Kasumi-1 (cell line): ENCODE measurements around the gene CD80.
A peak's percentile ranks its signal among the peaks of the same experiment; 100 is the strongest.
"Not testable (repeated sequence)": the region's sequence is repeated elsewhere in the genome, so short reads cannot be mapped to it uniquely, and the experiment has no call there.

ENCODE experiments used
- DNase-seq, 2 experiments: peaks; one replicate each; lab custom pipeline; 2025; lab: John Stamatoyannopoulos, UW

Gene CD80

DNA sequence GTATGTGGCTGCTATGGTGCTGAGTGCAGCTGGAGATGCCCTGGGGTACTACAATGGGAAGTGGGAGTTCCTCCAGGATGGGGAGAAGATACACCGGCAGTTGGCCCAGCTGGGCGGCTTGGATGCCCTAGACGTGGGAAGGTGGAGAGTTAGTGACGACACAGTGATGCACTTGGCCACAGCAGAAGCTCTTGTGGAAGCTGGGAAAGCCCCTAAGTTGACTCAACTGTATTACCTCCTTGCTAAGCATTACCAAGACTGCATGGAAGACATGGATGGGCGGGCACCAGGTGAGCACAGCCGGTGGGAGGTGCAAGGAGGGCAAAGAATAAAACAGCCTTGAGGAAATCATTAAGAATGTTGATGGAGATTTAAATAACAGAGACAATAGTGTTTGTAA, 22.8 kb upstream of the CD80 start:
- no peak for DNase-seq

DNA sequence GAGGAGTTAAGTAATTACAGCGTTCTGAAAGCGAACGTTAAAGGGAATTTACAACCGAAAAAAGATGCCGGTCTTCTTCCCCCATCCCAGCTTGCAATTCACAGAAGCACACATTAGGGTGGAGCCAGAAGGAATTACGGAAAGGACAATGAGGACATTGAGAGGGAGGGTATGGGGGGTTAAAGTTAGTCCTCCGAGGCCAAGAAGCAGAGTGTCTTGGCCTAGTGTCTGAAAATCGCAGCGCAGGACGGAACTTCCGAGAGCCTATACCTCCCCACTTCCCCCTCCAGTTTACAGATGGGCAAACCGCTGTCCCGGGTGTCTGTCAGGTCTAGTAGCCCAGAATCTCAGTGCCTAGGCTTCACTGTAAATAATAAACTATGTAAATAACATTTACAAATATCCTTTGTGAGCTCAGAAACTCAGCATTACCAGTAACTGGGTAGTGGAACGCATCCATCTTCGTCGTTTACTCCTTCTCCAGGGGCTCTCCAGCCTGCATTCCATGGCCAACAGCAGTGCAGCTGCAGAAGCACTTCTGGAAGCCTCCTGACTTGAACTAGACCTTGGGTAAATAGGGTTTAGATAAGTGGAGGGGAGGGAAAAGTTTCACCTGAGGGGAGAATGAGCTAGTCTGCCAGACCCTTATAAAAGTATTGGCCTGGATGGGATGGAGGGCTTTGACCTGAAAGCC, 20.8 kb upstream of the CD80 start:
- peak; percentile 49 to 50 for DNase-seq

DNA sequence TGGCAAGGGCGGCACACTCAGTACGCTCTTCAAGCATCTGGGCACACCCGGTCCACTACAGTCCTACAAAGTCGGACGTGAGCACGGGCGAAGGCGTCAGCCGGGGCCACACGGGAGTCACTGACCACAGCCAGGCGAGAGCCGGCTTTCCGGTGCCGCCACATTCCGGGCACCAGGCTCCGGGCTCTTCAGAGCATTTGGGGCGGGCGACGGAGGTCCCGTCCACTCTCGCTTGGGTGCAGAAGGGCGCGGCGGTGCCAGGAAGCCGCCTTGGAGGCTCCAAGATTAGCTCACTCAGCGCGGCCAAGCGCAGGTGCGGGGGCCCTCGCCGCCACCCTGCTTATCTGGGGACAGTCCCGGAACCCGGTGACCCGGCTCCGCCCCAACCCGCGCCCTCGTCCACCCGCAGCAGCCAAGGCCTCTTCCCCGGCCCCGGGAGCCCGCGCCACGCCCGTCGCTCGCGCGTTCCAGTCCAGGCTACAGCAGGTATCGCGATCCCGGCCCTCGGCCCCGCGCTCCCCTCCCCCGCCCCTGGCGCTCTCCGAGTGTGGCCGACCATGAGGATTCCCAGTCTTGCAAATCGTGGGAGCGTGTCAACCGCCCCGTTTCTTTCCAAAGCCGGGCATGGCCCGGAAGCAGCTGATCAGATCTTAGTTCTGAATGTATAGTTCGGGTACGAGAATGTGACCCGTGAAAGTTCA, 20.1 kb upstream of the CD80 start, which contains the start of gene ADPRH:
TSS of gene ADPRH (plus strand) at position 127 of the 701 bp plus-strand sequence. CDS start 2,678 bp downstream, outside the sequence.
- peak in 1 of 2 experiments; percentile 44 for DNase-seq

DNA sequence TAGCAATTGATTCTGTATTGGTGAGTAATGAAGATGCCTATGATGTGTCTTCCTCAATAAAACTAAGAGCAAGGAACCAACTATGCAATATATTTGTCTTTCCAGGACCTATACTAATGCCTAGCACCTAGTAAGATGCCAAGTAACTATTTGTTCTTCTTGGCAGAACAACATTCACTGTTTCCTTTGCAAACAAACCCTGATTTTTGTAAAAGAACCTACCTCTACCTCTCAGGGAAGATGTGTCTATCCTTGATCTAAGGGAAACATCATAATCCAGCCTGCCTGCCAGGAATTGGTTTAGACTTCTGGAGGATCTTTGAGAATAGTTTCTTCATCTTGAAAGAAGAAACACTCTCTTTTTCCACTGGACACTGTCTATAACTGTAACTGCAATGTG, 16.1 kb upstream of the CD80 start:
- no peak for DNase-seq

DNA sequence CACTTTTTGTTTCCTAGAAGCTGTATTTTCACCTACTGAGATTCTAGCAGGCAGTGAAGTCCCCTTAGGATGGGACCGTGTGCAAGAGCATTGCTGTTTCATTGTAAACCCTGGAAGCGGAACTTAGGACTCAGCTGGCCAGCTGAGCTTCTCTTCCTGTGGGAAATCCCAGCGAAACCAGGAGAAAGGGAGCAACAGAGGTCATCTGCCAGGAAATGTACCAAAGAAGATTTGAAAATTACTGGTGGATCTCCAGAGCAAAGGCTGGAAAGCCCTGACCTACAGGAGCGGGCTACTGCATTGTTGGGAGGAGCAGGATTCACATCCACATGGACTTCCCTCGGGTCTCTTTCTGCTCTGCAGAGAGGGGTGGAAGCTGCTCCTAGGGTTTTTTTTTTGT, 12.3 kb upstream of the CD80 start:
- no peak for DNase-seq

DNA sequence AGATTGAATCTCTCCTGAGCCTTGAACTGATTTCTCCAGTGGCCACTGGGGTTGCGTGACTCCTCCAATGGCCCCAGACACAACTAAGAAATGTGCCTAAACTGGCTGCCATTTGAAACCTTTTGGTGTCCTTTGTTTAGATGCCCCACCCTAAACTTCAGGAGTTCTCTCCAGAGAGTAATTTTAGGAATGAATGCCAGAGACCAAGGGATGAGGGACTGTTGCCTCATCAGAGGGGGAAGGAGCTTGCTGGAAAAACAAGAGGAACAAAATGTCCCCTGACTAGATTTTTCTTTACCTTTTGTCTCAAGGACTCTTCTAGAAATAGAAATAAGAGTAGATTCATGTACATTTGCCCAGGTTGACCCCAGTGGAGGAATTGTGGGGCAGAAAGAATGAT, 11.8 kb upstream of the CD80 start:
- DNase-seq, result no peak

DNA sequence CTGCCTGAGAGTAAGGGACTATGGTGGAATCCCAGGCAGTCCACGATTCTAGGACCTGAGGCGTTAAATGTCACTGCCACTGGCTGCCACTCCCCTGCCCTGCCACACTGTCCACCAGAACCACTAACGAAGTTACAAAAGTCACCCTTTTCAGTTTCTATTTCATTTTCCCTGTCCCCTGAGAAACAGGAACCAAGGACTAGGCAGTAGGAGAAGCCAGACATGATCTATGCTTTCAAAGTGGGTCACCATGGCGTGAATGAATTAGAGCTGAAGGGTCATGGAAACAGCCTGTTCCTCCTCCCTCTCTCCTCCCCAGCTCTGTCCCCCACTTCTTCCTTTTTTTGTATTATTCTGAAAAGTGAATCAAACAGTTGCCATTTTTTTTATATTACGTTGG, 10.8 kb upstream of the CD80 start:
- no peak for DNase-seq

DNA sequence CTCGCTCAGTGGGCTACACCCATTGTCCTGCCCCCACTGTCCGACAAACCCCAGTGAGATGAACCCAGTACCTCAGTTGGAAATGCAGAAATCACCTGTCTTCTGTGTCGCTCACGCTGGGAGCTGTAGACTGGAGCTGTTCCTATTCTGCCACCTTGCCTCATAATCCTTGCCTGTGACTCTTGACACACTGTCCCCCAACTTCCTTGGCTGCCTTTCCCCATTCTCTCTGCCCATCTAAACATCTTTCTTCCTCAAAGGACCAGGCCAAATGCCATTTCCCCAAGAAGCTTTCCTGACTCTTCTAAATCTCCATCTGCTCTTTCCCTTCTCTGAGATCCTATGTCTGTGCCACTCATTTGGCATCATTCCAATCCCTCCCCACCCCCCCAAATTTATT, 9.7 kb upstream of the CD80 start:
- no peak for DNase-seq

DNA sequence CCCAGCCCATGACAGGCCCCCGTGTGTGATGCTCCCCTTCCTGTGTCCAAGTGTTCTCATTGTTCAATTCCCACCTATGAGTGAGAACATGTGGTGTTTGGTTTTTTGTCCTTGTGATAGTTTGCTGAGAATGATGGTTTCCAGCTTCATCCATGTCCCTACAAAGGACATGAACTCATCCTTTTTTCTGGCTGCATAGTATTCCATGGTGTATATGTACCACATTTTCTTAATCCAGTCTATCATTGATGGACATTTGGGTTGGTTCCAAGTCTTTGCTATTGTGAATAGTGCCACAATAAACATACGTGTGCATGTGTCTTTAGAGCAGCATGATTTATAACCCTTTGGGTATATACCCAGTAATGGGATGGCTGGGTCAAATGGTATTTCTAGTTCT, 3.9 kb upstream of the CD80 start:
- not testable (repeated sequence) for DNase-seq

DNA sequence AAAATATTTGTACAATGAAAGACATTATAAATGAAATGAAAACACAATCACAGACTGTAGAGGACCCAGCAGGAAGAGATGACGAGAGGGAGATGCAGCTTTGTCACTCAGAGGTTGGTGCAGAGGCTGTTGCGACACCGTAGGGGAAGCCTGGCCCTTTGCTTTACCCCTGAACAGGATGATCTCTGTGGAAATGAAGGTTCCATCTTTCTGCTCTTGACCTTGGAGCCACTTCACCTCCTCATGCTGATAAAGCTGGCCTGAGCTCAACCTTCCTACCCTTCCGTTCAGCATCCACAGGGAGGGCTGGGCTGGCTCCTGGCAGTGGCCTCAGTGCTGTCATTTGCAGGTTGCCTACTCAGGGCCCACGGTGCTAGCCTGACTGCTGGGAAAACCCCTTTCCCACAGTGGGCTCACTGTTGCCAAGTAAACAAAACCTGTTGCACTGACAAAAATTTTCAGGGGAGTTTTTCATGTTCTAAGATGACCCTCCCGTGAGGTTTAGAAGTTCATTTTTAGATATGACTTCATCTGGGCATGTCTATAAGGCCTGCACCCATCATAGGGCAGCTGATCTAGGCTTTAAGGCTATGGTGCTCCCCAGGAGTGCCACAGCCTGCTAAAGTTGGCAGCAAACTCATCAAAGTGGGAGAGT, 3.0 kb upstream of the CD80 start:
- DNase-seq, result peak; percentile 47 to 60

DNA sequence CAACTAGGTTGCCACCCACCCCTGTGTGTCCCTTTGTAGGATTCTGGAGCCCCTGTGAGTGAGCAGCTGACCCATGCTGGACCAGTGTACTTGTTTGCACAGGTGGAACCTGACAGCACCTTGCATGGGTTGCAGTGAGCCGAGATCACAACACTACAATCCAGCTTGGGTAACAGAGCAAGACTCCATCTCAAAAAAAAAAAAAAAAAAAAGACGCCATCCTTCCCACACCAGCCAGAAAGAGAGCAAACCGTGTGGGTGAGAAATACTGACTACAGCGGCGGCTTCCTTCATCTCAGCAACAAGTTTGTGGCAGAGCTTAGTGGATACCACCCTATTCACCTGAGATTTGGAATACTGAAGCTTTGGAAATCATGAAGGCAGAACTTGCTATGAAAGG, 746 bp upstream of the CD80 start:
- DNase-seq, result no peak

DNA sequence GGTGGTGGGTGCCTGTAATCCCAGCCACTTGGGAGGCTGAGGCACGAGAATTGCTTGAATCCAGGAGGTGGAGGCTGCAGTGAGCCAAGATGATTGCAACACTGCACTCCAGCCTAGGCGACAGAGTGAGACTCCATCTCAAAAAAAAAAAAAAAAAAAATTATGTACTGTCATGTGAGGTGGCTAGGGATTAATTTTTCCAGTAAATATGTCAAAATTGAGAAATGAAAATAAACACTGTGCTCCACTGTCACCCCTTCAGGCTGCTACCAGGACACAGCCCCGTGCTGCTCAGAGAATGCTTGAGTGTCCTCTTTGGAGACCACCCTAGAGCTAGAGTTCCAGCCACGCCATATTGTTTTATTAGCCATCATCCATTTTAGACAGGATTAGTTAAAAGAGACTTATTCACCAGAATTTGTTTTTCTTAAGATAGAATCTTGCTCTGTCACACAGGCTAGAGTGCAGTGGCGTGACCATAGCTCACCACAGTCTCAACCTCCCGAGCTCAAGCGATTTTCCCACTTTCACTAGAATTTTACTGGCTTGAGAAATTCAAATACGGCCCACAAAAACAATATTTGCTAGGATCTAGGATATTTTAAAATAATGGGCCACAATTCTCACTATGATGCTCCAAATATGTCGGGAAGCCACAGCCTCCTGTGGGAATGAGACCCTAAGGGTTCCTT, 642 bp downstream of the CD80 start:
- DNase-seq, result no peak

DNA sequence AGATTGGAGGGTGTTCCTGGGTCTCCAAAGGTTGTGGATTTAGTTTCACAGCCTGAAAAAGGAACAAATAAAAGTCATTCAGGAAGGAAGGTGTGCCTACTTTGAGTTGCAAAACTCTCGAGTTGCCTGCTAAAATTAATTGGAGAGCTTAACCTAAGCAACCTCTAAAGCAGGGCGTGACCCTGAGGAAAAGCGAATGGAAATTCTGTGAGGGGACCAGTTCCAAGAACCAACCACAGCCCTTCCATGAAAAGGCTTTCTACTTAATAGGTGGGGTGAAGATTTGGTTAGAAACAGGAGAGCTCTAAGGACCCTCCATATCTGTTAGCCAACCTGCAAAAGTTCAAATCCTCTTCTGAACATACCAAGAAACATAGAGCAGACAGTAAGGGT, 1.5 kb downstream of the CD80 start:
- DNase-seq, result no peak

DNA sequence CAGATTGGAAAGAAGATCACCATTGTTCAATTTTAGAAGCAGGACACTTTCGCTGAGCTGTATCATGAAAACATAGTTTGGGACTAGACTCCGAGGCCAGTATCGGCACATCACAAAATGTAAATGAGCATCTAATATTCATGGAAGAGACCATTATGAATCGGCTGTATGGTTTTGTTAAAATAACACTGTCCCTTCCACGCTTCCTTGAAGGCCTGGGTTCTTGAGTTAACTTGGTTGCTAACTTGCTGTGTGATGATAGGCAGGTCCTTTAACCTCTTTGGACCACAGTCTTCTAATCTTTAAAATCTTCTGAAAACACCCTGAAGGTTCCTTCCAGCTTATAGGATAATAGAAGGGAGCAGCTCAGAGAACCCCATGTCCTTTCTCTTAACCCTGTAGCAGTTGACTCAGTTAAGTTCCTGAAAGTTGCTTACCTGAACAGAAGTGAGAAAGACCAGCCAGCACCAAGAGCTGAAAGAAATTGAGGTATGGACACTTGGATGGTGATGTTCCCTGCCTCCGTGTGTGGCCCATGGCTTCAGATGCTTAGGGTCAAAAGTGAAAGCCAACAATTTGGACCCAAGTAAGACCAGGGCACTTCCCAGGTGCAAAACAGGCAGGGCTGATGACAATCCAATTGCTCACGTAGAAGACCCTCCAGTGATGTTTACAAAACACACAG, 2.1 kb downstream of the CD80 start:
- no peak for DNase-seq

DNA sequence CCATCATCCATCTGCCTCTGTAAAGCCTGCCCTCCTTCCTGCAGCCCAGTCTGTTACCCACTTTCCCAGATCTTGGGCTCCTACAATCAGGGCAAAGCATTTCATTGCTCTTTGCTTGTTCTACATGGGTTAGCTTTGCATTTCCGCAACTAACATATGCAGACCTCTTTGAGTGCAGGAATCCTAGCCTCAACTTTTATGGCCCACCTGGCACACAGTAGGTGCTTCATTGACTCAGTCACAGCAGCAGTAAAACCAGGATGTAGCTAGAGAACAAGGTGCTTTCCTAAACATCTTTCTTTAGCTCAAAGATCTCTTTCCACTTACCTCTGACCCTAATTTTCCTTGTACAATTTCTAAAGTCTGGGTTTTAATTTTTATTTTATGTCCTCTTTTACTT, 3.5 kb downstream of the CD80 start:
- no peak for DNase-seq

DNA sequence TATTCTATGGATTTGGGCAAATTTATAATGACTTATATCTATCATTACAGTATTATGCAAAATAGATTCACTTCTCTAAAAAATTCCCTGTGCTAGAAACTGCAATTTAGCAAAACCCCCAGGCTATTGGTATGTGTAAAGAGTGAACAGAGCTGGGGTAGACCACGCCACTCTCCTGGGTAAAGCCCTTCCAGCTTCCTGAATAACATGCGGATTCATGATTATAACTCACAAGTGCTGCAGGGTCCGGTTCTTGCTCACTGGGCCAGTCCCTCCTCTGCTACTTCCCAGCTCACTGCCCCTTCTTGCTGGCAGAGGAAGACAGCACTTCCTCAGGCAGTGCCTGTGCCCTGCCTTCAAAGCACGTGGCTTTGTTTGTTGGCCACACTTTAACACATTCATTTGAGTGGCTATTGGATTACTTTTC, 4.1 kb downstream of the CD80 start:
- no peak for DNase-seq

DNA sequence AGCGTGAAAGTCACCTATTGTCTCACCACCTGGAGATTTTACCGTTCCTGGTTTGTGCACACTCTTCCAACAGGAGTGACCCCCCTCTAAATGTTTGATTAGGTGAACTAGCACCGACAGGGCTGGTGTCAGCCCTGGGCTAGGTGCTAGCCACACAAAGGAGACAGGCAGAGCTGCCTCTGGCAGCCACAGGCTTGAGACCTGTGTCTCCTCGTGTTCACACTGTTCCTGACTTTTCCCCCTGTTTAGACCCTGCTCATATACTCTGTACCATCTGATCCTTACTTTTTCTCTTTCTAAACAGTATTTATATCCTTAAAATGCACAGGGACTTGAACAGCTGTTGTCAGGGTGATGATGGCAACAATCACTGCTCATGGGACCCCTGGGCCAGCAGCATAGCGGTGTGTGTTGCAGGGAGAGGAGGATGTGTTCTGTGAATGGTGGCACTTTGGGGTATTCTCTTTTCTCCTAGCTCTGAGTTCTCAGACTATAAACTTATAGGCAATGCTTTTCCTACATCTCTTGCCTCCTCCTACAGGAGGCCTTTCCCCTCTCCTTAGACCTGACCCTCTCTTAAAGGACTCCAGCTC, 5.5 kb downstream of the CD80 start:
- no peak for DNase-seq

DNA sequence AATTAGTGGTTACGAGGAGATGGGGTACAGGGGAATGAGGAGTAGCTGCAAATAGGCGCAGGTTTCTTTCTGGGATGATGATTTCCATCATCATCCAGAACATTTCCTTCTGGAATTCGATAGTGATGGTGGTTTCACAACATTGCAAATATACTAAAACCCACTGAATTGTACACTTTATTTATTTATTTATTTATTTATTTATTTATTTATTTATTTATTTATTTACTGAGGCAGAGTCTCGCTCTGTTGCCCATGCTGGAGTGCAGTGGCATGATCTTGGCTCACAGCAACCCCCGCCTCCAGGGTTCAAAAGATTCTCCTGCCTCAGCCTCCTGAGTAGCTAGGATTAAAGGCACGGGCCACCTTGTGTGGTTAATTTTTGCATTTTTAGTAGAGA, 6.5 kb downstream of the CD80 start:
- not testable (repeated sequence) for DNase-seq

DNA sequence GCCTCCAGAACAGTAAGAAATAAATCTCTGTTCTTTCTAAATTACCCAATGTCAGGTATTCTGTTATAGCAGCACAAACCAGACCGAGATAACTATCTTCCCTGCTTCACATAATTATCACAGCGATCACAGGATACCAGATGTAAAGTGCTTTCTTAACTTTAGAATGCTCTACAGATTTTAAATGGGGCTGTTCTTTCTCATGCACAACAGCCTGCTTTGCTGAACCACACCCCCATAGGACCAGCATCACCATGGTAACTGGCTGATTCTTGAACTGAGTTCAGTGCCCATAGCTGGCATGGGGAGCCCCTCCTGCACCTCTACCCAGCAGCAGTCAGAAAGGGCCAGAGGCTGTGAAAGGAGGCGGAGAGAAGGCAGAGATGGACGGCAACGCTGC, 7.8 kb downstream of the CD80 start:
- DNase-seq, result no peak

DNA sequence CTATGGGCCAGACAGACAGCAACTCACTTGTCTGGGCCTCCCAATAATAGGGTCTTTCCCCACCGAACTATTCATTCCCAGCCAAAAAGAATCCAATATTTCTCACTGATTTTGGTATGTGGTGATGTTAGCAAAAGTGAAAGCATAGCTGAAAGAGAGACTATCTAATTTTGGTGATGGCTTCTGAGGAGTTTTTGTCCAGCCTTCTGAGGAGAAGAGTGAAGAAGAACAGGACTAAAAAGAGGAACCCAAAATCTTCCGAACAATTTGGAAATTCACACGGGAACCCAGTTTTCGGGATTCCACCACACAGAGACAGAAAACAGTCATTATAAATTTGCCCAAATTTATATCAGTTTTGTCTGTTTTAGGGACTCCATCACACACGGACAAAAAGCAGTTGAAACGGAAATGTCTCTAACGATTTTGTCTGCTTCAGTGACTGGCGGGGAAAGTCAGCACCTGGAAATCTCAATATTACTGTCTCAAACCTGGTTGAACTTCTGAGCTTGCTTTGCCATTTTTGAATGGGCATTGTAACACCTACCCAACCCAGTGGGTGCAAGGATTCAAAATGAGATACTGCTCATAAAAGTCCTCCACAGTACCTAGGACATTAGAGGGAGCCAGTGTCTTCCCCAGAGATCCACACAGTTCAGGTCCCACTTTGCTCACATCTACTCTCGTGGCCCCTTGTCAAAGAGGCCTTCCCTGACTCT, 9.1 kb downstream of the CD80 start:
- no peak for DNase-seq

DNA sequence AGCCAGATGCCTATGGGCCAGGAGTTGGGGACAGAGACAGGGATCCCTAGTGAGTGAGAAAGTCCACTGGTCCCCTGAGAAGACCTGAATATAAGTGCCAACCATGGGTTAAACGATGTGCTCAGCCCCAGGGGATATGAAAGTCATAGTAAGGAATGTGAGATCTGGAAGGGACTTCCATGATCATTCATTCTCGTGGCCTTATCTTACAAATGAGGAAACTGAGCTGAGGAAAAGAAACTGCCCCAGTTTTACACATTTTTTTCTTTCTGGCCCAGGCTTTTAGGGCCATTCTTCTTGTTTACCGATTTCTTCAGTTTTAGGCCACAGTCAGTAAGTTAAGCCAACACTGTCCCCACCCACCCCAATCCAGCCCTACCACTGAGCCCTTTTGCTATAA, 11.1 kb downstream of the CD80 start:
- no peak for DNase-seq
